MCF 10A (cell line): Measurements from ENCODE around the gene ABRACL. TPM values are rescaled to one million over a fixed set of nuclear protein-coding genes. Genes with fewer than 3 reads are reported as not detected.
A peak's percentile ranks its signal among the peaks of the same experiment; 100 is the strongest.

ENCODE experiments used
- BruUV-seq: library from RNA; stranded (reverse); fragments of 400-500 nt; replicated peaks from 2 replicates; lab custom pipeline; 2021; lab: Mats Ljungman, UMichigan
- CTCF ChIA-PET: fragments of 300-600 bp; sonication (Branson Sonifier 250); formaldehyde crosslinking; extraction: SDS; loops from one replicate; lab custom pipeline; 2021; ENCODE audit warnings: antibody characterized with exemption, inconsistent platforms; lab: Yijun Ruan, JAX
- POLR2A ChIA-PET: fragments of 300-600, 350-650 bp; sonication (Branson Sonifier 250); formaldehyde crosslinking; extraction: SDS; loops from one replicate; lab custom pipeline; 2020; ENCODE audit warnings: antibody characterized with exemption, inconsistent platforms; lab: Yijun Ruan, JAX
- DNase-seq: peaks from one replicate; pipeline ENCODE4 v3.0.0-alpha.2; 2018; ENCODE audit not compliant: unreplicated experiment
- H3K27ac Mint-ChIP-seq: one replicate; pipeline ENCODE4 v1.8.0; 2022; ENCODE audit warnings: mild to moderate bottlenecking, low read depth, mixed read lengths; ENCODE audit not compliant: unreplicated experiment
- H3K27me3 Mint-ChIP-seq: one replicate; pipeline ENCODE4 v1.8.0; 2022; ENCODE audit warnings: mixed read lengths; ENCODE audit not compliant: insufficient read depth, unreplicated experiment
- H3K36me3 Mint-ChIP-seq: one replicate; pipeline ENCODE4 v1.8.0; 2022; ENCODE audit warnings: mild to moderate bottlenecking, moderate library complexity, mixed read lengths; ENCODE audit not compliant: insufficient read depth, unreplicated experiment
- H3K4me1 Mint-ChIP-seq: one replicate; pipeline ENCODE4 v1.8.0; 2022; ENCODE audit warnings: mixed read lengths; ENCODE audit not compliant: insufficient read depth, unreplicated experiment
- H3K4me3 Mint-ChIP-seq: one replicate; pipeline ENCODE4 v1.8.0; 2022; ENCODE audit warnings: mild to moderate bottlenecking, moderate library complexity, mixed read lengths; ENCODE audit not compliant: unreplicated experiment
- H3K9me3 Mint-ChIP-seq: one replicate; pipeline ENCODE4 v1.8.0; 2022; ENCODE audit warnings: mixed read lengths; ENCODE audit not compliant: unreplicated experiment
- intact Hi-C: fragments of 100-400 bp; cut with micrococcal nuclease; formaldehyde crosslinking; loops from 2 replicates; pipeline ENCODE4 v1.14.1; 2022
- total RNA-seq: library from RNA; stranded (reverse); gene quantifications from 2 replicates; pipeline ENCODE4 v1.2.3, GENCODE V29; 2022
- TF ChIP-seq, protein P1 (sequence below): fragments of 200-600 bp; IDR thresholded peaks from one replicate; pipeline ENCODE4 v1.8.0; 2022; ENCODE audit warnings: antibody characterized with exemption, mild to moderate bottlenecking; ENCODE audit not compliant: unreplicated experiment

ABRACL gene
- total RNA-seq, 1 experiment from 2014 or later = 24.0 TPM

- CTCF ChIA-PET = no interaction called here
- BruUV-seq = no TSS peak
- Mint-ChIP-seq H3K27me3 (no peaks in the 10 kb centered on the region), H3K27ac (no peak overlapping the region), H3K9me3 (no peaks in the 10 kb centered on the region), H3K36me3 (peaks cover 4% of the 10 kb centered on the region), H3K4me1 (no peaks in the 10 kb centered on the region), H3K4me3 (no peak overlapping the region)
- intact Hi-C loops = no loop called here
- POLR2A ChIA-PET = interaction anchor here (1.0 kb wide), 1 partner anchor 12 kb away, joined by 3 read pairs; no protein-coding TSS in a partner anchor
- DNase-seq = no peak
- TF ChIP-seq, protein P1, sequence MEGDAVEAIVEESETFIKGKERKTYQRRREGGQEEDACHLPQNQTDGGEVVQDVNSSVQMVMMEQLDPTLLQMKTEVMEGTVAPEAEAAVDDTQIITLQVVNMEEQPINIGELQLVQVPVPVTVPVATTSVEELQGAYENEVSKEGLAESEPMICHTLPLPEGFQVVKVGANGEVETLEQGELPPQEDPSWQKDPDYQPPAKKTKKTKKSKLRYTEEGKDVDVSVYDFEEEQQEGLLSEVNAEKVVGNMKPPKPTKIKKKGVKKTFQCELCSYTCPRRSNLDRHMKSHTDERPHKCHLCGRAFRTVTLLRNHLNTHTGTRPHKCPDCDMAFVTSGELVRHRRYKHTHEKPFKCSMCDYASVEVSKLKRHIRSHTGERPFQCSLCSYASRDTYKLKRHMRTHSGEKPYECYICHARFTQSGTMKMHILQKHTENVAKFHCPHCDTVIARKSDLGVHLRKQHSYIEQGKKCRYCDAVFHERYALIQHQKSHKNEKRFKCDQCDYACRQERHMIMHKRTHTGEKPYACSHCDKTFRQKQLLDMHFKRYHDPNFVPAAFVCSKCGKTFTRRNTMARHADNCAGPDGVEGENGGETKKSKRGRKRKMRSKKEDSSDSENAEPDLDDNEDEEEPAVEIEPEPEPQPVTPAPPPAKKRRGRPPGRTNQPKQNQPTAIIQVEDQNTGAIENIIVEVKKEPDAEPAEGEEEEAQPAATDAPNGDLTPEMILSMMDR = no peak
These were observed 40.3 kb downstream of the ABRACL start for GRCh38 chr6:139068846-139069245.

DNA sequence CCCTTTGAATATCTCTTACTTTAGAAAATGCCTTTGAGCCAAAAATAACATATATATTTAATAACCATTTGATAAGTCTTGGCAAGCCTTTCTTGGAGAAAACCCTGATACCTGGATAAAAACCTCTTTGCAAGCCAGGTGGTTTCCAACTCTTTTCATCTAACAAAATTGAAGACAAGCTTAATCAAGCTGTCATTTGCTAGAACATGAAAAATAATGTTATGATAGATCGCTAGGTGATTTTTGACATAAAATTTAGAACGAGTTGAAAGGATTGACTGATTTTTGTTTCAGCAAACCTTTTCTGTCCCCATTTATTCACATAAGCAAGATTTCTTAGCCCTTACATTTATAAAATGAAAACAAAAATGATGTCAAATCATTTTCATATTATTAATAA is 44.6 kb downstream of the ABRACL start:
- TF ChIP-seq, protein P1 = no peak
- H3K9me3 Mint-ChIP-seq = no peaks in the 10 kb centered on the region
- no peak for DNase-seq
- no peaks in the 10 kb centered on the region for H3K27me3 Mint-ChIP-seq
- no peaks in the 10 kb centered on the region for H3K4me1 Mint-ChIP-seq
- BruUV-seq = no TSS peak
- intact Hi-C loops = no loop called here
- peaks cover 6% of the 10 kb centered on the region for H3K36me3 Mint-ChIP-seq
- ChIA-PET POLR2A (no interaction called here), CTCF (no interaction called here)
- H3K27ac Mint-ChIP-seq = no peak overlapping the region
- H3K4me3 Mint-ChIP-seq = no peak overlapping the region

GRCh38 chr6:139079018-139079417 is 50.5 kb downstream of the ABRACL start:
- Mint-ChIP-seq H3K27me3 (no peaks in the 10 kb centered on the region), H3K4me1 (no peaks in the 10 kb centered on the region), H3K36me3 (peaks cover under 1% of the 10 kb centered on the region), H3K9me3 (no peaks in the 10 kb centered on the region), H3K4me3 (no peak overlapping the region), H3K27ac (no peak overlapping the region)
- DNase-seq = no peak
- no TSS peak for BruUV-seq
- CTCF ChIA-PET = interaction anchor here (1.0 kb wide), 1 partner anchor 30 kb away, joined by 5 read pairs; no protein-coding TSS in a partner anchor
- intact Hi-C loops = no loop called here
- POLR2A ChIA-PET = no interaction called here
- TF ChIP-seq, protein P1 = no peak

GRCh38 chr6:139080255-139080920 is 51.8 kb downstream of the ABRACL start:
- H3K4me1 Mint-ChIP-seq = no peaks in the 10 kb centered on the region
- H3K27ac Mint-ChIP-seq = no peak overlapping the region
- DNase-seq = peak; percentile 8
- no peaks in the 10 kb centered on the region for H3K9me3 Mint-ChIP-seq
- TF ChIP-seq, protein P1 = no peak
- no peak overlapping the region for H3K4me3 Mint-ChIP-seq
- ChIA-PET POLR2A (interaction anchor here (0.6 to 1.2 kb wide), 2 partner anchors 11 to 95 kb away, joined by 3 read pairs; no protein-coding TSS in a partner anchor), CTCF (interaction anchor here (0.5 kb wide), 1 partner anchor 19 kb away, joined by 3 read pairs; no protein-coding TSS in a partner anchor)
- H3K36me3 Mint-ChIP-seq = no peaks in the 10 kb centered on the region
- BruUV-seq = no TSS peak
- H3K27me3 Mint-ChIP-seq = no peaks in the 10 kb centered on the region
- intact Hi-C loops = no loop called here
